ENCODE results near the gene TCHP.
A peak's percentile ranks its signal among the peaks of the same experiment; 100 is the strongest.
"Not testable (repeated sequence)": the region's sequence is repeated elsewhere in the genome, so short reads cannot be mapped to it uniquely, and the experiment has no call there.

The TCHP gene

DNA sequence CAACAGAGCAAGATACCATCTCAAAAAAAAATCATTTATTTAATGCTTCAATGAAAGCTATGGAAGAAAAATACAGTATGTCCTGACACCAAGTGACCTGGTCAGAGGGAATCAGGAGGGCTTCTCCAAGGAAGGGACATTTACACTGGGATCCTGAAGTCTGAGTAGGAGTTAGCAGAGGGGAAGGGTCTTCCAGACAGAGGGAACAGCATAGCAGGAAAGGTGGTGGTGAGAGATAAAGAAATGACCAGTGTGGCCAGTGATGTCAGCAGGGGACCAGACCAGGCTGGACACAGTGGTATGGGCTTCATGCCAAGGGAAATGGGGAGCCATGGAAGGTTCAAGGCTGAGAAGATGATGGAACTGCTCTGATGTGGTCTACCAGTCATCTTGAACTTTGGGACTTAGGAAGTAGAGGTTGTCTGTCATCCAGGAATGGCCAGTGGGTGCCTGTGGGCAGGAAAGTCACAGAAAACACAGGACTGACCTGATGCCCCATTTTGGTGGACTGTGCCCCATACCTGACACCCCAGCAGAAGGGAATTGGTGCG lies 7.8 kb upstream of the TCHP start:
- Histone ChIP-seq H3K36me3 (ENCODE audit: control insufficient read depth, insufficient read depth, low read length) (no peaks in the 10 kb centered on the region), H3K27ac (ENCODE audit: insufficient read depth, low read depth, low read length, poor library complexity, severe bottlenecking) (no peak overlapping the region), H3K4me3 (ENCODE audit: insufficient read depth, low read depth, low read length) (no peak overlapping the region), H3K9me3 (ENCODE audit: control insufficient read depth, low read length) (no peaks in the 10 kb centered on the region), H3K27me3 (ENCODE audit: control insufficient read depth, insufficient read depth, low read length, poor library complexity, severe bottlenecking) (no peaks in the 10 kb centered on the region), H3K4me1 (ENCODE audit: control insufficient read depth, insufficient read depth, low read length) (no peaks in the 10 kb centered on the region)
- 95% methylated on average over 1 of the region's 1 CpG for WGBS, 2 experiments

DNA sequence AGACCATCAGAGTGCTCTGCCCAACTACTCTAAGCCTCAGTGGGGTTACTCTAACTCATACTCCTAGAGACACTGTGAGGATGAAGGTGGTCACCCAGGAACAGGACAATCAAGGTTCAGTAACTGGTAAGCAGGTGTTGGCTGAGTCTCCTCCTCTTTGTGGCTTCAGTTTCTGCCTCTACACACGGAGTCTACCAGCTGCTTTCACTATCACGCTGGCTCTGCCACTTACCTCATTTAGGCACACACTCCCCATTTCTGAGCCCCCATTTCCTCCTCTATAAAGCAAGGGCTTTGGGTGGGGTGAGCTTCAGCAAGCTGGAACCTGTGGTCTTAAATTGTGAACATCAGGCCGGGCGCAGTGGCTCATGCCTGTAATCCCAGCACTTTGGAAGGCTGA lies 7.3 kb upstream of the TCHP start:
- Histone ChIP-seq H3K27me3 (ENCODE audit: control insufficient read depth, insufficient read depth, low read length, poor library complexity, severe bottlenecking) (no peaks in the 10 kb centered on the region), H3K4me1 (ENCODE audit: control insufficient read depth, insufficient read depth, low read length) (no peaks in the 10 kb centered on the region), H3K4me3 (ENCODE audit: insufficient read depth, low read depth, low read length) (no peak overlapping the region), H3K27ac (ENCODE audit: insufficient read depth, low read depth, low read length, poor library complexity, severe bottlenecking) (no peak overlapping the region), H3K9me3 (ENCODE audit: control insufficient read depth, low read length) (no peaks in the 10 kb centered on the region), H3K36me3 (ENCODE audit: control insufficient read depth, insufficient read depth, low read length) (no peaks in the 10 kb centered on the region)
- 76 to 77% methylated on average over 4 of the region's 4 CpGs for WGBS, 2 experiments

DNA sequence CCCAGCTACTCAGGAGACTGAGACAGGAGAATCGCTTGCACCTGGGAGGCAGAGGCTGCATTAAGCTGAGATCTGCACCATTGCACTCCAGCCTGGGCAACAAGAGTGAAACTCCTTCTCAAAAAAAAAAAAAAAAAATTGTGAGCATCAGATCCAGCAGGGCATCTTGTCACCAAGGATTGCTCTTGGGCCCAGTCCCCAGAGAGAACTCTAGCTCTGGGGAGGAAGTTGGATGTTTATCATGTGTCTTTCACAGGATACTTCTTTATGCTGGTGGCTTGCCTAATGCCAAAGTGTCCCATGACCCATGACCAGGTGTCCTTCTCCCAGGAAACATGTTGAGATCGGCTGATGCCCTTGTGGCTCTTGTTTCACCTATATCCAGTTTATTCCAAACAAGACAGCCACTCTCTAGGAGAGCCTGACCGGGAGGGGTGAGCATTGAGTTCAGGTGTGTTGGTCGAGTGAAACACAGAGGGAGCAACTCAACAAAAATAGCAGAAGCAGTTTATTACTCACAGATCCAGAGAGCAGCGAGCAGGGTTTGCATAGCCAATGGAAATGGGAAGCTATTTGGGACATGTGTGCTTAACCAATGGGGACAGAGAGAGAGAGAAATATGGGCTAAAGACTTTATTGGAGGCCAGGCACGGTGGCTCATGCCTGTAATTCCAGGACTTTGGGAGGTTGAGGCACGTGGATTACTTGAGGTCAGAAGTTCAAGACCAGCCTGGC lies 6.6 kb upstream of the TCHP start:
- Histone ChIP-seq H3K4me3 (ENCODE audit: insufficient read depth, low read depth, low read length) (no peak overlapping the region), H3K36me3 (ENCODE audit: control insufficient read depth, insufficient read depth, low read length) (no peaks in the 10 kb centered on the region), H3K27me3 (ENCODE audit: control insufficient read depth, insufficient read depth, low read length, poor library complexity, severe bottlenecking) (no peaks in the 10 kb centered on the region), H3K9me3 (ENCODE audit: control insufficient read depth, low read length) (no peaks in the 10 kb centered on the region), H3K4me1 (ENCODE audit: control insufficient read depth, insufficient read depth, low read length) (no peaks in the 10 kb centered on the region), H3K27ac (ENCODE audit: insufficient read depth, low read depth, low read length, poor library complexity, severe bottlenecking) (no peak overlapping the region)
- WGBS, 2 experiments = 87% methylated on average over 7 of the region's 7 CpGs

DNA sequence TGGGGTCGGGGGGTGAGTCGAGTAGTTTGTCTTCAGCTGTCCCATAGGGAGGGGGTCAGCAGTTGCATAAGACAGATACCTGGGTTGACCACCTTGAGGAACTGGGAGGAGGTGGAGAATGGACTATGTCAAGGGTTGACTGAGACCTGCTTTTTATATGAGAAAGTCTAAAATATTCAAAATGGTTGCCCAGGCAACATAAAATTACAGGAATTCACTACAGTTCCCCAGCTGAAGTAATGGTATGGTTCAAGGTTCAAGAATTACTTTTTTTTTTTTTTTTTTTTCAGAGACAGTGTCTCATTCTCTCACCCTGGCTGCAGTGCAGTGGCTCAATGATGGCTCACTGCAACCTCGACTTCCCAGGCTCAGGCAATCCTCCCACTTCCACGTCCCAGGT lies 5.1 kb upstream of the TCHP start:
- H3K36me3 ChIP-seq (ENCODE audit: control insufficient read depth, insufficient read depth, low read length) = no peaks in the 10 kb centered on the region
- H3K27ac ChIP-seq (ENCODE audit: insufficient read depth, low read depth, low read length, poor library complexity, severe bottlenecking) = no peak overlapping the region
- H3K9me3 ChIP-seq (ENCODE audit: control insufficient read depth, low read length) = no peaks in the 10 kb centered on the region
- no peaks in the 10 kb centered on the region for H3K27me3 ChIP-seq (ENCODE audit: control insufficient read depth, insufficient read depth, low read length, poor library complexity, severe bottlenecking)
- H3K4me1 ChIP-seq (ENCODE audit: control insufficient read depth, insufficient read depth, low read length) = peaks cover 3% of the 10 kb centered on the region
- no peak overlapping the region for H3K4me3 ChIP-seq (ENCODE audit: insufficient read depth, low read depth, low read length)
- 82 to 90% methylated on average over 4 of the region's 4 CpGs for WGBS, 2 experiments

DNA sequence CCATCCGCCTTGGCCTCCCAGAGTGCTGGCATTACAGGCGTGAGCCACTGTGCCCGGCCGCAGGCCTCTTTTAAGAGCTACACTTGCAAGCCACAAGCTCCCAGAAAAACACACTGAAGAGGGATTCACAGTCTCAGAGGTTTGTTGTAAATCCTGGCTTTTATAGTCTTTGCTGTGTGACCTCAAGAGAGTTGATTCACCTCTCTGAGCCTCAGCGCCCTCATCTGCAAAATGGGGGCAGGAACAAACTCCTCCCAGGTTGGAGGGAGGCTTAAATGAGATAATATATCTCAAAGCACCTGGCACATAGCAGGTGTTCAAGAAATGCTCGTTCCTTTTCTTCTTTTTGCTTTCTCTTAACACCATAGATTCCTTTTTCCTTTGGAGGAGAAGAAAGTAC lies 3.9 kb upstream of the TCHP start:
- no peak overlapping the region for H3K27ac ChIP-seq (ENCODE audit: insufficient read depth, low read depth, low read length, poor library complexity, severe bottlenecking)
- no peaks in the 10 kb centered on the region for H3K9me3 ChIP-seq (ENCODE audit: control insufficient read depth, low read length)
- no peaks in the 10 kb centered on the region for H3K27me3 ChIP-seq (ENCODE audit: control insufficient read depth, insufficient read depth, low read length, poor library complexity, severe bottlenecking)
- WGBS, 2 experiments = 94% methylated on average over 6 of the region's 6 CpGs
- no peaks in the 10 kb centered on the region for H3K36me3 ChIP-seq (ENCODE audit: control insufficient read depth, insufficient read depth, low read length)
- no peak overlapping the region for H3K4me3 ChIP-seq (ENCODE audit: insufficient read depth, low read depth, low read length)
- peaks cover 9% of the 10 kb centered on the region for H3K4me1 ChIP-seq (ENCODE audit: control insufficient read depth, insufficient read depth, low read length)

DNA sequence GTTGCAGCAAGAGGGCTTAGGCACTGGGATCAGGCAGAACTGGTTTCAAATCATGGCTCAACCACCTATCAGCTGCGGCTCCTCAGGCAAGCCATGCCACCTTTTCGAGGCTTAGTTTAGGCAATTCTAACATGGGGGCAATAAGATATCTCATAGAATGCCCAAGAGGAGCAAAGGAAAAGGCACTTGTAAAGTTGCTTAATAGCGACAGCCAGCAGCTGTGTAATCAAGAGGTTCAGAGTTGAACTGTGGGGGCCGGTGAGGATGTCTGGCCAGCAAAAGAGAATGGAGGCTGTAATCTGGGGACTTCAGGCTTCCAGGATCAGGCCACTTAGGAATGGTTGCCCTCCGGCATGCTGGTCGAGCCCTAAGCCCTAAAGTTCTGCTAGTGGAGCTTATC lies 3.0 kb upstream of the TCHP start:
- 90 to 91% methylated on average over 6 of the region's 6 CpGs for WGBS, 2 experiments
- Histone ChIP-seq H3K4me1 (ENCODE audit: control insufficient read depth, insufficient read depth, low read length) (peaks cover 12% of the 10 kb centered on the region), H3K4me3 (ENCODE audit: insufficient read depth, low read depth, low read length) (no peak overlapping the region), H3K9me3 (ENCODE audit: control insufficient read depth, low read length) (no peaks in the 10 kb centered on the region), H3K27me3 (ENCODE audit: control insufficient read depth, insufficient read depth, low read length, poor library complexity, severe bottlenecking) (no peaks in the 10 kb centered on the region), H3K36me3 (ENCODE audit: control insufficient read depth, insufficient read depth, low read length) (no peaks in the 10 kb centered on the region), H3K27ac (ENCODE audit: insufficient read depth, low read depth, low read length, poor library complexity, severe bottlenecking) (no peak overlapping the region)

DNA sequence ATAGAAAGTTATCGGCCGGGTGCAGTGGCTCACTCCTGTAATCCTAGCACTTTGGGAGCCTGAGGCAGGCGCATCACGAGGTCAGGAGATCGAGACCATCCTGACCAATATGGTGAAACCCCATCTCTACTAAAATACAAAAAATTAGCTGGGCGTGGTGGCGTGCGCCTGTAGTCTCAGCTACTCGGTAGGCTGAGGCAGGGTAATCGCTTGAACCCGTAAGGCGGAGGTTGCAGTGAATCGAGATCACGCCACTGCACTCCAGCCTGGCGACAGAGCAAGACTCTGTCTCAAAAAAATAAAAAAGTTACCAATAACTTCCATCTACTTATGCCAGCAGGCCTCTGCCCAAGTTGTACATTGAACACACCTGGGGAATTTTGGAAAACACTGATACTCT lies 729 bp upstream of the TCHP start:
- H3K4me3 ChIP-seq (ENCODE audit: insufficient read depth, low read depth, low read length); H3K9me3 ChIP-seq (ENCODE audit: control insufficient read depth, low read length); H3K27ac ChIP-seq (ENCODE audit: insufficient read depth, low read depth, low read length, poor library complexity, severe bottlenecking); H3K27me3 ChIP-seq (ENCODE audit: control insufficient read depth, insufficient read depth, low read length, poor library complexity, severe bottlenecking); H3K36me3 ChIP-seq (ENCODE audit: control insufficient read depth, insufficient read depth, low read length): not testable (repeated sequence)
- peaks cover 12% of the 10 kb centered on the region for H3K4me1 ChIP-seq (ENCODE audit: control insufficient read depth, insufficient read depth, low read length)
- WGBS, 2 experiments = 93 to 94% methylated on average over 15 of the region's 15 CpGs

DNA sequence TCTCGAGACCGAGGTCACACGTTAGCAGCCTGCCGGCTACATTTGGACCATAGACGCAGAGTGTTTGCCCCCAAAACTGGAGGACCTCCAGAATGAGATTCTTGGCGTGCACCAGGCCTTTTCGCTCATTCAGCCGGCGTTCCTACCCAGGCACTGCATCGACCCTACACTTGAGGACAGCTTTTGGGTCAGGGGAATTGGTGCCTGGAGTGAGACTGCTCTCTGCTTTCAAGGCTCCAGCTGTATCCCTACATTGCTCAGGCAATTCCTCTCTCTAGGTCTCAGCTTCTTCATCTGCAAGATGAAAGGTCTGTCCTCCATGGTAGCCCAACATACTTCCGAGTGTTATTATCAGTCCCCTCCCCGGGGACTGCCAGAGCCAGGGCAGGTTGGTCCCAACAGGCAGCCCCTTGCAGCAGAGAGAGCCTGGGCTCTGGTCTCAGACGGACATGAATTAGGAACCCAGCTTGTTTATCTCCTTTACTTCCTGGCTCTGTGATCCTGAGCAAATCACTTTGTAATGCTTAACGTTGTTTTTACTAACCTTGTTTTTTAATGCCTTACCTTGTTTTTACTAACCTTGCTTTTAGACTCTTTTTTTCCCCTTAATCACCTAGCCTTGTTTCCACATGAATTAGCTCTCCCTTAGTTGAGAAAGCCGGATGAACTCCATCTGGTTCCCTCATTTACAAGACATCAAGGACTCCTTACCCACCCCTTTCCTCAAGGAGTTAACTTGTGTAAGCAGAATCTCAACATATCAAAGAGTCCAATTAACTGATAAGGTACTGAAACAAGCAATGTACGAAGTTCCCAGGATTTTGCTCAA lies 892 bp downstream of the TCHP start:
- no peak overlapping the region for H3K27ac ChIP-seq (ENCODE audit: insufficient read depth, low read depth, low read length, poor library complexity, severe bottlenecking)
- H3K4me1 ChIP-seq (ENCODE audit: control insufficient read depth, insufficient read depth, low read length) = peaks cover 12% of the 10 kb centered on the region

DNA sequence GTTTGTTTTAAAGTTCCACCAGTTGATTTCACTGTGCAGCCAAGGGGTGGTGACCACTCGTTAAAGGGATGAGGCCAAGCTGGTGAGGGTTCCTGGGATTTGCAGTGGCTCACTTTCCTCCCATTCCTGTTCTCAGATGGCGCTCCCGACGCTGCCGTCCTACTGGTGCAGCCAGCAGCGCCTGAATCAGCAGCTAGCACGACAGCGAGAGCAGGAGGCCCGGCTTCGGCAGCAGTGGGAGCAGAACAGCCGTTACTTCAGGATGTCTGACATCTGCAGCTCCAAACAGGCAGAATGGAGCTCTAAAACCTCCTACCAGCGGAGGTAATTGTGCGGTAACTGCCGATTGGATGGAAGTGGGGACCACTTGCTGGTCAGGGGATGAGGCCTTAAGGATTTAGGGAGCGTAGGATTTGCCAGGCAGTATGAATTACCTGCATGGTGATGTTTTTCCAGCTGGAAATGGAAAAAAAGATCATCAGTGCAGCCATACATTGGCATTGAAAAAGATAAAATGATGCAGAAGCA lies 2.9 kb downstream of the TCHP start:
- peaks cover 12% of the 10 kb centered on the region for H3K4me1 ChIP-seq (ENCODE audit: control insufficient read depth, insufficient read depth, low read length)
- H3K9me3 ChIP-seq (ENCODE audit: control insufficient read depth, low read length) = no peaks in the 10 kb centered on the region
- no peak overlapping the region for H3K4me3 ChIP-seq (ENCODE audit: insufficient read depth, low read depth, low read length)
- H3K36me3 ChIP-seq (ENCODE audit: control insufficient read depth, insufficient read depth, low read length) = peaks cover 43% of the 10 kb centered on the region
- H3K27me3 ChIP-seq (ENCODE audit: control insufficient read depth, insufficient read depth, low read length, poor library complexity, severe bottlenecking) = no peaks in the 10 kb centered on the region
- WGBS, 2 experiments = 82 to 84% methylated on average over 15 of the region's 15 CpGs
- H3K27ac ChIP-seq (ENCODE audit: insufficient read depth, low read depth, low read length, poor library complexity, severe bottlenecking) = no peak overlapping the region

More for the DNA sequence above, 892 bp downstream of the TCHP start:
- 3% methylated on average over 16 of the region's 16 CpGs for WGBS, 2 experiments
- H3K4me3 ChIP-seq (ENCODE audit: insufficient read depth, low read depth, low read length) = peak overlapping the region; percentile 57
- no peaks in the 10 kb centered on the region for H3K27me3 ChIP-seq (ENCODE audit: control insufficient read depth, insufficient read depth, low read length, poor library complexity, severe bottlenecking)
- no peaks in the 10 kb centered on the region for H3K9me3 ChIP-seq (ENCODE audit: control insufficient read depth, low read length)
- peaks cover 23% of the 10 kb centered on the region for H3K36me3 ChIP-seq (ENCODE audit: control insufficient read depth, insufficient read depth, low read length)

DNA sequence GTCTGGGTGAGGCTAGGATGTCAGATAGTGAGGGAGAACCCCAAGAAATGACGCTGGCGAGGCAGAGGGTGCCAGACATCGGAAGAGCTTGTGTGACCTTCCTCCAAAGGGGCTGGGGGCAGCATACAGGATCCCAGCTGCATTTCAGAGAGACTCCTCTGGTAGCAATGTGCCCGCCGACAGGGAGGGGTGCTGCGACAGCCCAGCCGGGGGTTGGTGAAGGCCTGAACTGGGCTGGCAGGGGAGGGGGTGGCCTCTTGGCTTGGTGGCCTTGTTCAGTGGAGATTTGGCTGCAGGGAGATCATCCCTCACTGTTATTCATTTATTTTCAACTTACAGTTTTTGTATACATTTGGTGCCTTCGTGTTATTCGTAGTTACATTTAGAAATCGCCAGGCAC lies 5.2 kb downstream of the TCHP start:
- H3K27ac ChIP-seq (ENCODE audit: insufficient read depth, low read depth, low read length, poor library complexity, severe bottlenecking) = no peak overlapping the region
- H3K4me1 ChIP-seq (ENCODE audit: control insufficient read depth, insufficient read depth, low read length) = peaks cover 9% of the 10 kb centered on the region
- WGBS, 2 experiments = 95 to 97% methylated on average over 10 of the region's 10 CpGs
- H3K9me3 ChIP-seq (ENCODE audit: control insufficient read depth, low read length) = no peaks in the 10 kb centered on the region
- H3K36me3 ChIP-seq (ENCODE audit: control insufficient read depth, insufficient read depth, low read length) = peaks cover 49% of the 10 kb centered on the region
- H3K4me3 ChIP-seq (ENCODE audit: insufficient read depth, low read depth, low read length) = no peak overlapping the region
- no peaks in the 10 kb centered on the region for H3K27me3 ChIP-seq (ENCODE audit: control insufficient read depth, insufficient read depth, low read length, poor library complexity, severe bottlenecking)

Data from ectodermal cell (in vitro differentiated cells).